ENCODE results near the gene ZNF613. TPM values are rescaled to one million over a fixed set of nuclear protein-coding genes. Genes with fewer than 3 reads are reported as not detected.

Gene ZNF613
- 5.5 and 8.3 TPM in 2 replicates for total RNA-seq

DNA sequence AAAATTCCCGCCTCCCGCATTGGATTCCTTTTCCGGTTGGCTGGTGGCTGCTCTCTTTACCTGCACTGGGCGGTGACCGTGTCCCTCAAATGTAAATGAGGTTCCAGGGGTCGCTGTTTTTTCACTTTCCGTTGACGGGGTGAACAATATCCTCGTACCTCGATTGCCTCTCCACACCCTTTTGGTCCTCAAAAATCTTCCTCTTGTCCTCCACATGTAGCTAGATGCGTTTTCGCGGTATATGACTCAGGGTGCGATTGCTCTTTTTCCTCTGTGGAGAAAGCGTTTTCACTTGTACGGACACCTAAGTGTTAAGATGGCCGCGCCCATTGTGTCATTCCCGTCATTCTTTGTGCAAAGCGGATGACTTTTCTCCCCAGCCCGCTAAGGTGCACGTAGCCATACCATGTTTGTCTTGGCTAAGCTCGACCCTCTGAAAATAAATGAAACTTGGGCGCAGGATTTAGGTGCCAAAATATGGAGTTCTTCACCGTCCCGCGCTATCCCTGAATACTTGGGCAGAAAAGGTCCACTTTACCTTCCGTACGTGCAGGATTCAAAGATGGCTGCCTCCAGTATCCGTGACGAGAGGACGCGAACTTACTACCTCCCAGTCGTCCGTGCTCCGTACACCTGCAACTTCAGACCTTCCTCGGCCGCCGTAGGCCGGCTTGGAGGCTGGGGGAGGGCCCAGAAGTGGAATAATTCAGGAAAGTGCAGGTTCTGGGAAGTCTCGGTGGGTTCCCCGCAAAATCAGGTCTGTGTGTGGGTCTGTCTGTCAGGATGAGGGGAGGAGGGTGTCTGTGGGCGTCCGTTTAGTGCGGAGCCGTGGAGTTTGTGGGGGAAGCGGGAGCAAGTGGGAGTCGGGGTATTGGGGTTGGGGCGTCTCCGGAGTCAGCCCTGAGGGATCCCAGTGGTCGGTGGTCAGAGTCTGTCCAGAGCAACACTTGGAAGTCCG, at the start of gene ZNF613:
ZNF613 (plus strand) TSS at position 689 of the 958 bp plus-strand sequence. CDS start 8,749 bp downstream, outside the sequence.
- peak; percentile 92 for DNase-seq (ENCODE audit: low read depth)
- TF ChIP-seq, protein P1, sequence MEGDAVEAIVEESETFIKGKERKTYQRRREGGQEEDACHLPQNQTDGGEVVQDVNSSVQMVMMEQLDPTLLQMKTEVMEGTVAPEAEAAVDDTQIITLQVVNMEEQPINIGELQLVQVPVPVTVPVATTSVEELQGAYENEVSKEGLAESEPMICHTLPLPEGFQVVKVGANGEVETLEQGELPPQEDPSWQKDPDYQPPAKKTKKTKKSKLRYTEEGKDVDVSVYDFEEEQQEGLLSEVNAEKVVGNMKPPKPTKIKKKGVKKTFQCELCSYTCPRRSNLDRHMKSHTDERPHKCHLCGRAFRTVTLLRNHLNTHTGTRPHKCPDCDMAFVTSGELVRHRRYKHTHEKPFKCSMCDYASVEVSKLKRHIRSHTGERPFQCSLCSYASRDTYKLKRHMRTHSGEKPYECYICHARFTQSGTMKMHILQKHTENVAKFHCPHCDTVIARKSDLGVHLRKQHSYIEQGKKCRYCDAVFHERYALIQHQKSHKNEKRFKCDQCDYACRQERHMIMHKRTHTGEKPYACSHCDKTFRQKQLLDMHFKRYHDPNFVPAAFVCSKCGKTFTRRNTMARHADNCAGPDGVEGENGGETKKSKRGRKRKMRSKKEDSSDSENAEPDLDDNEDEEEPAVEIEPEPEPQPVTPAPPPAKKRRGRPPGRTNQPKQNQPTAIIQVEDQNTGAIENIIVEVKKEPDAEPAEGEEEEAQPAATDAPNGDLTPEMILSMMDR (conservative IDR thresholded peaks at IDR 0.05; ENCODE audit: low read depth, low read length) = peak; percentile 37
- peak within 1 kb of the TSS; percentile 79 for H3K4me3 ChIP-seq (ENCODE audit: low read depth, low read length)

DNA sequence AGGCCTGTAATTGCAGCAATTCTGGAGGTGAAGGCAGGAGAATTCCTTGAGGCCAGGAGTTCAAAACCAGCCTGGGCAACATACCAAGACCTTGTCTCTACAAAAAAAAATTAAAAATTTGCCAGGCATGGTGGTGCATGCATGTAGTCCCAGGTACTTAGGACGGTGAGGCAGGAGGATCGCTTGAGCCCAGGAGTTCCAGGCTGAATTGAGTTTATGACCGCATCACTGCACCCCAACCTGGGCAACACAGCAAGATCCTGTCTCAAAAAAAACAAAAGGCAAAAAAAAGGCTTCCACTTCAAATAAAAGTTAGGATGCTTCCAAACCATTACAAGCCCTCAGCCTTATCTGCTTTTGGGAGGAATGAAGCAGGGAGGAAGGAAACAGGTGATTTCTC, 44.8 kb upstream of the ZNF613 start:
- TF ChIP-seq, protein P1 (conservative IDR thresholded peaks at IDR 0.05; ENCODE audit: low read depth, low read length) = no peak
- H3K4me3 ChIP-seq (ENCODE audit: low read depth, low read length) = no peak overlapping the region
- DNase-seq (ENCODE audit: low read depth) = no peak

DNA sequence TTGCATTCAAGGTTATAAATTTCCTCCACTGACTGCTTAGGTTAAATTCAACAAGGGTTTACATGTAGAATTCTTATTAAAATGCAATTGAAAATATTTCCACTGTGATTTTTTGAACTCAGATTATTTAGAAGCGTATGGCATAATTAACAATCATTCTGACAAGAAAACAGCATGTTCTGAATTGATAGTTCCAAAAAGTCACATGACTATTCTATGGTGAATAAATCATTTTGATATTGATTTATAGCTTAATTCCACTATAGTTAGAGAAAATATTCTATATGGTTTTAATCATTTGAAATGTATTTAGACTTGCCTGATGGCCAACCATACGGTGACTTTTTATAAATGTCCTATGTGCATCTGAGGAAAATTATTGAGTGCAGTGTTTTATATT, 42.6 kb upstream of the ZNF613 start:
- TF ChIP-seq, protein P1 (conservative IDR thresholded peaks at IDR 0.05; ENCODE audit: low read depth, low read length) = no peak
- H3K4me3 ChIP-seq (ENCODE audit: low read depth, low read length) = no peak overlapping the region
- no peak for DNase-seq (ENCODE audit: low read depth)

DNA sequence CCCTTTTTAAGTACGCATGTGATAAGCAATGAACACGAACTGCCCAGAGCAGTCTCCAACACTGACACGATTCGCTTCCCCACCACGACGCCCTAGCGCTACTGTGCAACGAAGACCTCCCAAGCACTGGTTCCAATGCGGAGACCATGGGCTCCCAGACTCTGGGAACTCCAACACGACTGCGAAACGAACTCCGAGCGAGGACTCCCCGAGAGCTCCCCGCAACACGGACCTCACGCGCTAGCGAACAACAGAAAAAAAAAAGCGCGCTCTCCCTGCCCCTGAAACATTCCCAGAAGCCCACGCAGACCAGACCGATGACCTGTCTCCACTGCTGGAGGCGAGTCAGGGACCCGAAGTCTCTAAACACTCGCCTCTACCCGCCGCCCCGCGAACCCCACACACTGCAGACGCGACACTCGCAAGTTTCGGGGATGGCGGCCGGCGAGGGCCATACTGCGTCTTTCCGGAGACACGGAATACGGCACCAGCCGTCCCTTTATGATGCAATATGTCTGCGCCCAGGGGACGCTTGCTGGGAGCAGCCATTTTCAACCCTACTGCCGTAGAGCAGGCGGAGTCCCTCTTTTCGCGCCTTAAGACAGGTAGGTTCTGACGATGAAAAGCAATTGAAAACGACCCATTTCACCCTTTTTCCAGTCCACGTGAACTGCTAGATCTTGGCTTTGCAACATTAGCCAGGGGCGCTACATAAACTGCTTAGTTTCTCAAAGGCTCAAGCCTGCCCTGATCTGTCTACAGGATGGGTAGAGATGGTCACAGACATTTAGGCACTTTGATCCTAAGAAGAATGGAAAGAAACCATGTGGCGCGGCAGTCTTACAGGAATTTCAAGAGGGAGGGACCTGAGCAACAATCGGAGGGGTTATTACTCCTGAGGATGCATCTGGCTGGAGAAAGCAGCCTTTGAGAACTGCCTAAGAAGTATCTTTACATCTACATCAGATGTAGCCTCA, 39.5 kb upstream of the ZNF613 start, which contains the start of gene ZNF577:
ZNF577 (minus strand) TSS at position 430 of the 977 bp plus-strand sequence. CDS start 7,569 bp downstream, outside the sequence.
- TF ChIP-seq, protein P1 (conservative IDR thresholded peaks at IDR 0.05; ENCODE audit: low read depth, low read length) = no peak
- DNase-seq (ENCODE audit: low read depth) = peak; percentile 41
- H3K4me3 ChIP-seq (ENCODE audit: low read depth, low read length) = peak within 1 kb of the TSS; percentile 64

DNA sequence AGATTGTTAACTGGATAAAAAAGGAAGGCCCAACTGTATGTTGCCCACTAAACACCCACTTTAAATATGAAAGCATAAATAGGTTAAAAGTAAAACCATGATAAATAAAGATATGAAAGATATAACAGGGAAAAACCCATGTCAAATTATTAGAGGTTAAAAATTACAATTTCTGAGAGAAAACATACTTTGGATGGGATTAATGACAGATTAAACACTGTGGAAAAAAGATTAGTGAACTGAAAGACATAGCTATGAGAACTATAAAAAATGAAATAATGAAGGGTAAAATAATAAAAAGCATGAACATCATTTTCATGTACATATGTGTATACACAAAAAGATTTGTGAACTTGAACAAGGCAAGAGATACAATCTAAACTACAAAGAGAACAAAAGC, 37.3 kb upstream of the ZNF613 start:
- no peak for DNase-seq (ENCODE audit: low read depth)
- no peak overlapping the region for H3K4me3 ChIP-seq (ENCODE audit: low read depth, low read length)
- TF ChIP-seq, protein P1 (conservative IDR thresholded peaks at IDR 0.05; ENCODE audit: low read depth, low read length) = no peak

DNA sequence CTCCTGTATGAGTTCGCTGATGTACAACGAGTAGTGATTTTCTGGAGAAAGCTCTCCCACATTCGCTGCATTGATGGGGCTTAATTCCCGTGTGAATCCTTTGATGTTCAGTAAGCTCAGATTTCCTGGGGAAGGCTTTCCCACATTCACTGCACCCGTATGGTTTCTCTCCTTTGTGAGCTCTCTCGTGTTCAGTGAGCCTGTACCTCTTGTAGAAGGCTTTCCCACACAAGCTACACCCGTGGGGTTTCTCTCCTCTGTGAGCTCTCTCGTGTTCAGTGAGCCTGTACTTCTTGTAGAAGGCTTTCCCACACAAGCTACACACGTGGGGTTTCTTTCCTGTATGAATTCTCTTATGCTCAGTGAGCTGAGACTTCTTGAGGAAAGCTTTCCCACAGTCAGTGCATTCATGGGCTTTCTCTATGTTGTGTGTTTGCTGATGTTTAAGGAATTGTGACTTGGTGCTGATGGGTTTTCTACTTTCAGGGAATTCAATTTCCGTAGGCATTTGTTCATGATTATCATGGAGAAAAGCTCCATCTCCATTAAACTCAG, 36.0 kb upstream of the ZNF613 start:
- H3K4me3 ChIP-seq (ENCODE audit: low read depth, low read length) = no peak overlapping the region
- DNase-seq (ENCODE audit: low read depth) = no peak
- TF ChIP-seq, protein P1 (conservative IDR thresholded peaks at IDR 0.05; ENCODE audit: low read depth, low read length) = no peak
